Measurements from ENCODE around the gene GOLT1A.

The GOLT1A gene

DNA sequence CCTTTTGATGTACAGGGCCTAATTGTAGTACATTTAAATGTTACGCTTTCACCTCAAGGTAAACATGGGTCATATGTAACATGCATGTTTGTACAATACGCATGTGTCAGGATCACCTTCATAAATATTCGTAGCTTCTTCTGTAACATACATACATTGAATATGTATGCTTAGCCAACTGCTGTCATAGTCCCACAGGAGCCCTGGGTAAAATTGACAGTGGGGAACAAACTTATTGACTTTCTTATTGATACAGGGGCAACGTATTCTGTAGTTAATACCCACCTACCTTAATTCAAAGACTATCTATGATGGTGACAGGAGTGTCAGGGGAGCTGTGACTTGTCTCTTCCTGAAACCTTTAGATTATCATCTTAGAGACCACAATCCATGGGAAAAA lies 43.9 kb downstream of the GOLT1A start:
- TF ChIP-seq, protein P1, sequence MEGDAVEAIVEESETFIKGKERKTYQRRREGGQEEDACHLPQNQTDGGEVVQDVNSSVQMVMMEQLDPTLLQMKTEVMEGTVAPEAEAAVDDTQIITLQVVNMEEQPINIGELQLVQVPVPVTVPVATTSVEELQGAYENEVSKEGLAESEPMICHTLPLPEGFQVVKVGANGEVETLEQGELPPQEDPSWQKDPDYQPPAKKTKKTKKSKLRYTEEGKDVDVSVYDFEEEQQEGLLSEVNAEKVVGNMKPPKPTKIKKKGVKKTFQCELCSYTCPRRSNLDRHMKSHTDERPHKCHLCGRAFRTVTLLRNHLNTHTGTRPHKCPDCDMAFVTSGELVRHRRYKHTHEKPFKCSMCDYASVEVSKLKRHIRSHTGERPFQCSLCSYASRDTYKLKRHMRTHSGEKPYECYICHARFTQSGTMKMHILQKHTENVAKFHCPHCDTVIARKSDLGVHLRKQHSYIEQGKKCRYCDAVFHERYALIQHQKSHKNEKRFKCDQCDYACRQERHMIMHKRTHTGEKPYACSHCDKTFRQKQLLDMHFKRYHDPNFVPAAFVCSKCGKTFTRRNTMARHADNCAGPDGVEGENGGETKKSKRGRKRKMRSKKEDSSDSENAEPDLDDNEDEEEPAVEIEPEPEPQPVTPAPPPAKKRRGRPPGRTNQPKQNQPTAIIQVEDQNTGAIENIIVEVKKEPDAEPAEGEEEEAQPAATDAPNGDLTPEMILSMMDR (IDR thresholded peaks at IDR 0.05): no peak
- Histone ChIP-seq H3K79me2 (no peaks in the 10 kb centered on the region), H3K4me3 (ENCODE audit: low read depth, low read length) (no peak overlapping the region), H2AFZ (no peak overlapping the region), H3K4me2 (ENCODE audit: low read length) (no peak overlapping the region), H3K4me1 (no peaks in the 10 kb centered on the region), H3K27me3 (ENCODE audit: control insufficient read depth, insufficient read depth, low read length) (no peaks in the 10 kb centered on the region), H3K9ac (no peak overlapping the region), H3K36me3 (ENCODE audit: control insufficient read depth, insufficient read depth, low read length) (no peaks in the 10 kb centered on the region), H3K9me3 (ENCODE audit: control insufficient read depth, low read length) (no peaks in the 10 kb centered on the region), H3K27ac (no peak overlapping the region)

- Histone ChIP-seq H3K79me2 (no peaks in the 10 kb centered on the region), H2AFZ (no peak overlapping the region), H3K4me2 (ENCODE audit: low read length) (no peak overlapping the region), H3K4me3 (ENCODE audit: low read depth, low read length) (no peak overlapping the region), H3K4me1 (no peaks in the 10 kb centered on the region), H3K9ac (no peak overlapping the region), H3K36me3 (ENCODE audit: control insufficient read depth, insufficient read depth, low read length) (no peaks in the 10 kb centered on the region), H3K27ac (no peak overlapping the region), H3K27me3 (ENCODE audit: control insufficient read depth, insufficient read depth, low read length) (no peaks in the 10 kb centered on the region), H3K9me3 (ENCODE audit: control insufficient read depth, low read length) (no peaks in the 10 kb centered on the region)
- TF ChIP-seq, protein P1 (IDR thresholded peaks at IDR 0.05): no peak
Measured at GRCh38 chr1:204167730-204168129, 46.1 kb downstream of the GOLT1A start.

GRCh38 chr1:204166219-204166618 lies 47.6 kb downstream of the GOLT1A start, which contains the start of gene REN:
REN (minus strand) TSS chr1:204166337; CDS start chr1:204166293, 44 bp downstream.
- Histone ChIP-seq H3K4me3 (ENCODE audit: low read depth, low read length) (no peak within 1 kb of the TSS), H2AFZ (no peak within 1 kb of the TSS), H3K27ac (no peak within 1 kb of the TSS), H3K4me2 (ENCODE audit: low read length) (no peak within 1 kb of the TSS), H3K79me2 (no peaks in the 10 kb centered on the region), H3K4me1 (no peaks in the 10 kb centered on the region), H3K9me3 (ENCODE audit: control insufficient read depth, low read length) (no peaks in the 10 kb centered on the region), H3K27me3 (ENCODE audit: control insufficient read depth, insufficient read depth, low read length) (no peaks in the 10 kb centered on the region), H3K9ac (no peak within 1 kb of the TSS), H3K36me3 (ENCODE audit: control insufficient read depth, insufficient read depth, low read length) (no peaks in the 10 kb centered on the region)
- TF ChIP-seq, protein P1 (IDR thresholded peaks at IDR 0.05): no peak

DNA sequence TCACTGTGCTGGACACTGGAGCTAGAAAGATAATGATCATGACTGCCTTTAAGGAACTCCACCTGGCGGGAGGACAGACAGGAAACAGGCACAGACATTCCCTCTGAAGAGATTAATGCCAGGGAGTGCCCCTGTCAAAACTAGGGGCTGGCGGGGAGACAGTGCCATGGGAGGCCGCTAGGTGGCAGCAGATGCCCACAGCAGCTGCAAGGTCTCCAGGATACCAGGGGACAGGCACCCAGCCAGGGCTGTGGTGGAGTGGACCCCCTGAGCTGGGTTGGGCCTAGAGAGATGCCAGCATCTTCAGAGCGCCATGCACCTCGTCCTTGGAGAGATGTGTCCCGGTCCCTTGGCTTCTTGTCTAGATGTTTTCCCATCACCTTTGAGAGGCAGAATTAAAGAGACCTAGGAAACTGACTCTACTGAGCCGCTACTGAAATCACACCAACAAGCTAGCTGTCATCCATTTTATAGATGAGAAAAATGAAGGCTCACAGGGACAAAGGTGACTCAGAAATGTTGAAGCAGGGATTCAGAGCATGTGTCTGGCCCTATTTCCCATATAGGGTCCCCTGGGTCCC lies 51.2 kb downstream of the GOLT1A start:
- Histone ChIP-seq H3K9me3 (ENCODE audit: control insufficient read depth, low read length) (no peaks in the 10 kb centered on the region), H3K4me2 (ENCODE audit: low read length) (no peak overlapping the region), H3K9ac (no peak overlapping the region), H3K27ac (no peak overlapping the region), H3K4me1 (no peaks in the 10 kb centered on the region), H2AFZ (no peak overlapping the region), H3K36me3 (ENCODE audit: control insufficient read depth, insufficient read depth, low read length) (no peaks in the 10 kb centered on the region), H3K4me3 (ENCODE audit: low read depth, low read length) (no peak overlapping the region), H3K79me2 (no peaks in the 10 kb centered on the region), H3K27me3 (ENCODE audit: control insufficient read depth, insufficient read depth, low read length) (no peaks in the 10 kb centered on the region)
- TF ChIP-seq, protein P1 (IDR thresholded peaks at IDR 0.05): peak; percentile 94
